ENCODE measurements around the gene CNGA2.

CNGA2 gene

DNA sequence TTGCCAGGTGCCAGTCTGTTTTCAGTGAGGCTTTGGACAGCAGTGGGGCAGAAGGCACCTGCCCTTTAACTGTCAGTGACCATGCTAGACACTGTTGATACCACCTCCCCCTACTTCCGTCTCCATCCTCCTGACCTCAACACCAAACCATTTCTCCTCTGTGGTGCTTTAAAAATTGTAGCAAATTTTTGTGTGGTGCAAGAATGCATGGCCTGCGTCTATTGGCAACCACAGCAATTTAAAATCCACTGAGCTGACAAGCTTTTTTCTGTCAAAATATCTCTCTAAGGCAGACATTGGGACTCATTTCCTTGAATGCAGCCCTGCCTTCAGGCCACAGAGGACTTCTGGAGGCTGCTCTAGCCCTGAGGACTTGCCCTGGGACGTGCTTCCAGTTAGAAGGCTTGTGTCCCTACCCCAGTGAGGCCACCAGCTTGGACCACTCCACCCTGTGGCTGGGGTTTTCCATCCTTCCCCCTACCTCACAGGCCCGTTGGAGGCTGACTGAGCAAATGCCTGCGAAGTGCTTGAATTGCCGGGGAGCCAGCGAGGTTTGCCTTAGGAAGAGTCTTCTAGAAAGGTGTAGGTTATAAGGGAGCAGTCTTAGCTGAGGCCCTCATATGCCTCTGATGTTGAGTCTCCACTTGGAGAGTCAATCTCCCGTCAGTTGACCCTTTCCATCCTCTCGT is 32.4 kb upstream of the CNGA2 start:
- Mint-ChIP-seq H3K4me1 (ENCODE audit: low read depth) (no peaks in the 10 kb centered on the region), H3K4me3 (no peak overlapping the region), H3K27me3 (peaks cover 4% of the 10 kb centered on the region), H3K9me3 (no peaks in the 10 kb centered on the region), H3K27ac (no peak overlapping the region), H3K36me3 (ENCODE audit: low read depth) (no peaks in the 10 kb centered on the region)
- intact Hi-C loops (cut with micrococcal nuclease) = no loop called here

DNA sequence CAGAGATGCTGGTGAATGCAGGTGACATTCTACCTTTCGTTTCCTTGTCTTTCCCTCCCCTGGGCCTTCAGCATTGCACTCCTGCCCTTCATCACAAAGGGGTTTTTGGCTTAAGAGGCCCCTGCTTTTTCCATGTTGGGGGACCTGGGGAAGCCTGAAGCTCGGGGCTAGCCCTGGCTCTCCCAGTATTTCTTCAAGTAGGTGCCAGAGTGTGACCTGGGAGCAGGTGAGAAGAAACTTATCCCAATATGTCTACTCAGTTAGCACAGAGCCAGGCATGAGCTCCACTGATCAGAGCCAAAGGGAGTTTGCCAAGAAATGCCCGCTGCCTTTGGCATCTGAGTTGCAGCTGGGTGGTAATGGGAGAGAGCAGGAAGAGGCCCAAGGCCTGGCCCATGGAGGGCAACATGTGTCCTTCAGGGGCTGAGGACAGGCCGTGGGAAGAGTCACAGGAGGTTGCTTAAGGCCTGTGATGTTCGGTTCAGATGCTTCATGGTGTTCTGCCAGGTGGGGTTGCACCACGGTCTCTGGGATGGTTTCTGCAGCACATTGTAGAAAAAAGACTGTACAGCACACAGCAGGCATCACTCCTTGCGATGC is 31.7 kb upstream of the CNGA2 start:
- peaks cover 2% of the 10 kb centered on the region for H3K27me3 Mint-ChIP-seq
- H3K9me3 Mint-ChIP-seq = no peaks in the 10 kb centered on the region
- intact Hi-C loops (cut with micrococcal nuclease) = no loop called here
- no peak overlapping the region for H3K4me3 Mint-ChIP-seq
- H3K36me3 Mint-ChIP-seq (ENCODE audit: low read depth) = no peaks in the 10 kb centered on the region
- no peak overlapping the region for H3K27ac Mint-ChIP-seq
- no peaks in the 10 kb centered on the region for H3K4me1 Mint-ChIP-seq (ENCODE audit: low read depth)

DNA sequence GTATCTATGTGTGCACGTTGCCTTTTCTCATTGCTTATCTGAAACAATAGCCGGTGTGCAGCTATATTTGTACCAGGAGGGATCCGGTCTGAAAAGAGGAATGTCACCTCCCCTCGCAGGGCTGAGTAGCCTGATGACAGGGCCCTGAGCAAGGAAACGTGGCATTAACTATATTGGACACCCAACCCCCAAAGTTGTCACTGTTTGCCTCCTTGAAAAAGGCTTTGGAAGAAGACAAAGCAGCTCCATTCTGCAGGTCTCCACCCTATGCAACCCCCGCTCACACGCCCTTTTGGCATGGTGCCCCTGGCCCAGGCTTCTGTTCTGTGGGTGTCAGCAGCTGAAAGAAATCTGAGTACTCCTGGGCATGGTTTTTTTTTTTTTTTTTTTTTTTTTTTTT is 31.1 kb upstream of the CNGA2 start:
- H3K4me3 Mint-ChIP-seq = no peak overlapping the region
- no peaks in the 10 kb centered on the region for H3K9me3 Mint-ChIP-seq
- H3K4me1 Mint-ChIP-seq (ENCODE audit: low read depth) = no peaks in the 10 kb centered on the region
- no peak overlapping the region for H3K27ac Mint-ChIP-seq
- no peaks in the 10 kb centered on the region for H3K36me3 Mint-ChIP-seq (ENCODE audit: low read depth)
- H3K27me3 Mint-ChIP-seq = peaks cover 2% of the 10 kb centered on the region
- intact Hi-C loops (cut with micrococcal nuclease) = no loop called here

DNA sequence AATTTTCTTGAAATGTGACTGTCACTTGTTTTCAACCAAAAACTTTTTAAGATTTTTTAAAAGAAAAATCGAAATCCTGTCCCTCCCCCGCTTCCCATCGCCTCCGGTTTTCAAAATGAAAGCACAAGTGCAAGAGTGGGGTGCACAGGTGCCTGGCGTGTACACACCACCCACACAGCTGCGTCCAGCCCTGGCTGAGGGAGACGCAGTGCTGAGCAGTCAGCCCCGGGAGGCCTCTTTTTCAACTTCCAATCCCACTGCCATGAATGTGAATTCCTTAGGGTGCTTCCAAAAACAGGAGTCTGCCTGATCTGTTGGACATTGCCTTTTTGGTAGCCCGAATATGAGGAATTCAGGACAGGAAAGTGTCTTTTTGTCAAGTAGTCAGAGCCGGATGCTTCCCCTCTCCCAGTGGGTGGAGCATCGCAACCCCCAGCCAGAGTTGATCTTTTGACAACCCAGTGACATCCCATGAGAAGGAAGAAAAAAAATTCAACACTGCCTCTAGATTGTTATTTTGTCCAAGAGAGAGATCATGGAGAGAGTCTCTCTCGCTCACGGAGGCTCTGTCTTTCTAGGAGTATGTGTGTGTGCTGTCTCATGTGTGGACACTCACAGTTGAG is 30.4 kb upstream of the CNGA2 start:
- Mint-ChIP-seq H3K4me1 (ENCODE audit: low read depth) (no peaks in the 10 kb centered on the region), H3K4me3 (no peak overlapping the region), H3K27ac (no peak overlapping the region), H3K27me3 (peaks cover 2% of the 10 kb centered on the region), H3K9me3 (no peaks in the 10 kb centered on the region), H3K36me3 (ENCODE audit: low read depth) (no peaks in the 10 kb centered on the region)
- intact Hi-C loops (cut with micrococcal nuclease) = no loop called here

DNA sequence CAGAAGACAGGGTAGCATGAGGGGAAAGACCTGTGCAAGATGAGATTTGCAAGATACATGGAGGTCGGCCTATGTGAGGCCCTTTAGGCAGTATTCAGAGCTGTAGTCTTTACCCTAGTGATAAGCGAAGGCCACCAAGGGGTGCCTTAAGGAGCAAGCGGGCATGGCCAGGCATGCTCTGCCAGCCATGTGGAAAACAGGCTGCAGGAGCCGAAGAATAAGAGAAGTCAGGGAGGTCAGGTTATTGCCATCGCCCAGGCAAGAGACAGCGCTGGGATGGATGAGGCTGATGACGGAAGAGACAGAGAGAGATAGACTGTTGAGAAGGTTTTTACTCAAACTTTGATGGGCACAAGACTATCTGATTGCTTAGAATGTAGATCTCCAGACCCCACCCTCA is 25.7 kb upstream of the CNGA2 start:
- no peaks in the 10 kb centered on the region for H3K36me3 Mint-ChIP-seq (ENCODE audit: low read depth)
- H3K27me3 Mint-ChIP-seq = peaks cover 1% of the 10 kb centered on the region

DNA sequence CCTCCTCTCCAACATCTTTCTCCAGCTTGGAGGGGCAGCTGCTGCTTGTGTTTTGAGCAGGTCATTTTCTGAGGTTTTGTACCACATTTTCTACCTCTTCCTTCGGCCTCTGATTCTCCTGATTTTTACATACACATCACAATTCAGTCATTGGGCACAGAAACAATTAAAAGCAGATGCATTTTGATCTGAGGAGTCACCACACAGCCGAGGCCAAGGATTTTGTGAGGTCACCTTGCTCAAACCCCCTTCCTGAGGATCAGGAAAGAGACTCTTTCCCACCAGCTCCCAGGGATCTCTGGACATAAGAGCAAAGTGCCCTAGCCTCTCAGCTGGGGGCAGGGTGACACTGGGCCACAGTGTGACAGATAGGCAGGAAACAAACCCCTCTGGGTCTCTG is 24.1 kb upstream of the CNGA2 start:
- Mint-ChIP-seq H3K4me1 (ENCODE audit: low read depth) (no peaks in the 10 kb centered on the region), H3K4me3 (no peak overlapping the region), H3K9me3 (no peaks in the 10 kb centered on the region)

More for the DNA sequence above, 25.7 kb upstream of the CNGA2 start:
- H3K27ac Mint-ChIP-seq = no peak overlapping the region
- intact Hi-C loops (cut with micrococcal nuclease) = no loop called here
- no peaks in the 10 kb centered on the region for H3K4me1 Mint-ChIP-seq (ENCODE audit: low read depth)
- H3K9me3 Mint-ChIP-seq = no peaks in the 10 kb centered on the region
- no peak overlapping the region for H3K4me3 Mint-ChIP-seq

DNA sequence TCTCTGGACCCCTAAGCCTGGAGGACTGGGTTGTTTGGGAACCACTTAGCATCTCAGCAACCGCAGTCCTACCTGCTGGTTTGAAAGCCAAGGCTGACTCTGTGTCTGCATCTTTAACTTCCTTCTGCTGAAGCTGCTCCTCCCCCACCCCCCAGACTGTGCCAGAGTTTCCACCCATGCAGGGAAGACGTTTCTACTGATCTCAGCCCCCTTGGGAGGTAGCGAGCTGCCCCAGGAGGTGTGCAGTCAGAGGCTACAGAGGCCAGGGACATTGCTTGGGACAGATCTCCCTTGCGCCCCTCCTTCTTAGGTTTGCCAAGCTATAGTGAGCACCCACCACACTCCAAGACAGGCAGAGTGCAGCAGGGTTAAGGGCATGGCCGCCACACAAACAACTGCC is 23.4 kb upstream of the CNGA2 start:
- peaks cover 1% of the 10 kb centered on the region for H3K27me3 Mint-ChIP-seq
- H3K9me3 Mint-ChIP-seq = no peaks in the 10 kb centered on the region
- H3K36me3 Mint-ChIP-seq (ENCODE audit: low read depth) = no peaks in the 10 kb centered on the region
- intact Hi-C loops (cut with micrococcal nuclease) = loop anchor here (5.0 kb wide), 1 partner anchor 921 kb away; no protein-coding TSS in a partner anchor
- H3K27ac Mint-ChIP-seq = no peak overlapping the region
- no peaks in the 10 kb centered on the region for H3K4me1 Mint-ChIP-seq (ENCODE audit: low read depth)
- H3K4me3 Mint-ChIP-seq = no peak overlapping the region

More for the DNA sequence above, 24.1 kb upstream of the CNGA2 start:
- intact Hi-C loops (cut with micrococcal nuclease) = loop anchor here (5.0 kb wide), 1 partner anchor 922 kb away; no protein-coding TSS in a partner anchor
- peaks cover 1% of the 10 kb centered on the region for H3K27me3 Mint-ChIP-seq
- H3K27ac Mint-ChIP-seq = no peak overlapping the region
- no peaks in the 10 kb centered on the region for H3K36me3 Mint-ChIP-seq (ENCODE audit: low read depth)

DNA sequence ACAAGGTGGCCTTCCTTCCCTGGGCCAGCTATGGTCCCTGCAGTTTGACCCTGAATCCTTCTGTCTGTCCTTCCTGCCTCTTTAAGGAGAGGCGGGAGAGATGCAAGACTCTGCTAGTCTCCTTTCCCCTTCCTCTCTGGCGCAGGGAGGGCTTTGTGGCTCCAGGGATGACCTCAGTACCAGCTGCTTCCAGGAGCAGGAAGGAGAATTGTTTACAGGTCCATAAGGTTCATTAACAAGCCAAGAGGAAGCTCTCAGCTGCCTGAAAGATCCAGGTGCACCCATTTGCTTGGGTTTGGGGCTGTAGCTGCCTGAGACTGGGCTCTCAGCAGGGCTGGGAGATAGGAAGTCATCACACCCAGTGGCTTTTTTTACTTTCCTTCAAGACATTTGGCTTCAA is 22.8 kb upstream of the CNGA2 start:
- Mint-ChIP-seq H3K9me3 (no peaks in the 10 kb centered on the region), H3K4me1 (ENCODE audit: low read depth) (no peaks in the 10 kb centered on the region), H3K27ac (no peak overlapping the region), H3K36me3 (ENCODE audit: low read depth) (no peaks in the 10 kb centered on the region), H3K27me3 (peaks cover 1% of the 10 kb centered on the region), H3K4me3 (no peak overlapping the region)
- intact Hi-C loops (cut with micrococcal nuclease) = loop anchor here (5.0 kb wide), 1 partner anchor 921 kb away; no protein-coding TSS in a partner anchor

DNA sequence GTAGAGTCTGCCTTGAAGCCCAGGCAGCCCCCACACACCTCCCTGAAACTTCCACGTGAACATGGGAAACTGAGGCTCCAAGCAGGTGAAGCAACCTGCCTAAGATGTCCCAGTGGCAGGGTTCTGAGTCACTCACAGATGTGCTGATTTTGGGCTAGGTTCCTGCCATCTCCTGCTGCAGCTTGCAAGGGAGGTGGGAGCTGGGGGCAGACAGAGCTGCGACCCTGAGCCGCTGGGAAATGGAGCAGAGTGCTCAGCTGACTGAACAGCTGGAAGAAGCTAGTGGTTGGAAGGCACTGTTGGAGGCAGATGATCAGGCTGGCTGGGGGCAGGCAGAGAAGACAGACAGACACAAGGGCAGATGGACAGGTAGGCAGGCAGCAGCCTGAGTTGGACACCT is 22.3 kb upstream of the CNGA2 start:
- Mint-ChIP-seq H3K4me1 (ENCODE audit: low read depth) (no peaks in the 10 kb centered on the region), H3K27ac (no peak overlapping the region), H3K36me3 (ENCODE audit: low read depth) (no peaks in the 10 kb centered on the region), H3K4me3 (no peak overlapping the region), H3K9me3 (no peaks in the 10 kb centered on the region), H3K27me3 (peaks cover 1% of the 10 kb centered on the region)
- intact Hi-C loops (cut with micrococcal nuclease) = loop anchor here (5.0 kb wide), 1 partner anchor 920 kb away; no protein-coding TSS in a partner anchor

DNA sequence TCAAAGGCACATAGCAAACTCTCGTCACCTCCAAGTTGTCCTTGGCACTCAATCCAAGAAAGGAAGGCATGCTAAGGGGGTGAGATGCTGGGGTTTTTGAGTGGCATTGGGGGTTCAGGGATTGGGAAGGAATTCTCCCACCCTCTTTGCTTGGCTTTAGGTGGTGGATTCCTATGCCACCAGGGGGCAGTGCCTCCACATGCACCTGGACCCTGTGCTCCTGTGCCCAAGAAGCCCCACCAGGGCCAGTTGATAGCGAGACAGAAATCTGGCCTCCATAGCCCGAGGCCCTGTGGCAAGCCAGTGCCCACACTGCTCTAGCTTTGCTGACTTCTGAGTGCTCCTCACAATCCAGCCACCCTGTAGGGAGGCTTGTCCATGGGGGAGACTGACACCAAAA is 20.7 kb upstream of the CNGA2 start:
- Mint-ChIP-seq H3K4me1 (ENCODE audit: low read depth) (no peaks in the 10 kb centered on the region), H3K27me3 (peaks cover 5% of the 10 kb centered on the region), H3K4me3 (no peak overlapping the region), H3K9me3 (no peaks in the 10 kb centered on the region), H3K27ac (no peak overlapping the region), H3K36me3 (ENCODE audit: low read depth) (no peaks in the 10 kb centered on the region)
- intact Hi-C loops (cut with micrococcal nuclease) = loop anchor here (5.0 kb wide), 1 partner anchor 918 kb away; no protein-coding TSS in a partner anchor

DNA sequence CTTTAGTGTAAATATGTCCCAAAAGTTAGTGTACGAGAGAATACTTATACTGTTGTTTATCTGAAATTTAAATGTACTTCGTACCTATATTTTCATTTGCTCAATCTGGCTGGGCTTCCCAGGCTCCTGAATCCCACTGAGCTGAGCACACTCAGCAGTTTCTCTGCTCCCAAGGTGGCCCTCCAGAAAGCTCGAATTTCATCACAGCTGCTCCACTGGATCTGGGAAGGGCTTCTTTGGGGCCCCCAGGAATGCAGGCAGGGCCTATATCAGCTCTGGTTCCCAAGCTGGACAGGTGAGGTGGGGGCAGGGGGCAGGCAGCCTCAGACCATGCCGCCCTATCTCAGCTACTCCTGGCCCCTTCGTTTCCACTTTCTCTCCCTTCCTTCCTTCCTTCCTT is 20.2 kb upstream of the CNGA2 start:
- Mint-ChIP-seq H3K36me3 (ENCODE audit: low read depth) (no peaks in the 10 kb centered on the region), H3K9me3 (no peaks in the 10 kb centered on the region), H3K4me1 (ENCODE audit: low read depth) (no peaks in the 10 kb centered on the region), H3K27ac (no peak overlapping the region), H3K27me3 (peaks cover 5% of the 10 kb centered on the region), H3K4me3 (no peak overlapping the region)
- intact Hi-C loops (cut with micrococcal nuclease) = loop anchor here (5.0 kb wide), 1 partner anchor 918 kb away; no protein-coding TSS in a partner anchor

DNA sequence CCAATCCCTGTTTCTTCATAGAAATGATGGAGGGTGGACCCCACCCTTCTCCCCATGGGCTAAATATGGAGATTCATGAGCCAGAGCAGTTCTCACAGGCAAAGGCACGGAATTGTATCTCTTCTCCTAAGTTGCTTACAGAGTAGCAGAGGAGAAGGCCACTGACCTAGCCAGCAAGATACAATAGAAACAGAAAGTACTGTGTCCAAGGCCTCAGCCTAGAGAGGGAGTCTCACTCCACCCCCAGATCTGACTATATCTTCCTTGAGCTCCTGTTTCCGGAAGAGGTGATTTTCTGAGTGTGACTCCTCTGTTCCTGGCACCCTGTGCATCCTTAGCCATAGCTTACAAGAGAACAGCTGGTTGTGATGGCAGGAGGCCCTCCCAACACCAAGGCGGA is 18.8 kb upstream of the CNGA2 start, which contains the start of gene FATE1:
Gene FATE1, plus strand, starts transcription at position 284 of the 400 bp plus-strand sequence. Its CDS starts 85 bp downstream, at position 369.
- Mint-ChIP-seq H3K27ac (no peak within 1 kb of the TSS), H3K9me3 (no peaks in the 10 kb centered on the region), H3K4me3 (no peak within 1 kb of the TSS), H3K4me1 (ENCODE audit: low read depth) (no peaks in the 10 kb centered on the region), H3K27me3 (peaks cover 5% of the 10 kb centered on the region), H3K36me3 (ENCODE audit: low read depth) (no peaks in the 10 kb centered on the region)
- intact Hi-C loops (cut with micrococcal nuclease) = no loop called here

DNA sequence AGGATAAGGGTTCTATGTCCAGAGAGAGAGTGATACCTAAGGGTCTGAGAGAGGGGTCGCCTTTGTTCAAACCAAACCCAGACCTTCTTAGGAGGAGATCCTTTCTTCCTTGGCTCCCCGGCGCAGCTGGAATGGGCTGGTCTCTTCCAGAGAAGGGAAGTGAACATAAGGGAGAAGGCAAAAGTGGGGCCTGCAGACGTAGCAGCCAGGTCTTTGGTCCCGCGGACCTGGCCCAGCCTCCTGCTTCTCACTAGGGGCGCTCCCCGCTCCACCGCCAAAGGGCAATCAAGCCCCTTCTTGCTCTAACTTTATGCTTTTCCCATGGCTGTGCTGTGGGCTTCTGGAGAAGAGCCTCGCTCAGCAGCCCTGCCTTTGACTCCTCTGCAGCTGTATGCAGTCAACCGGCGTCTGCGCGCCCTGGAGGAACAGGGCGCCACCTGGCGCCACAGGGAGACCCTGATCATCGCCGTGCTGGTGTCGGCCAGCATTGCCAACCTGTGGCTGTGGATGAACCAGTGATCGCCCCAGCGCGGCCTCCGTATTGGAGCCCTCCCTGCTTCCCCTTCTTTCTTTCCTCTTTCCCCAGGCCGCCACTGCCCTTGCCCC is 12.2 kb upstream of the CNGA2 start:
- intact Hi-C loops (cut with micrococcal nuclease) = no loop called here
- Mint-ChIP-seq H3K4me3 (no peak overlapping the region), H3K36me3 (ENCODE audit: low read depth) (no peaks in the 10 kb centered on the region), H3K27me3 (peaks cover 3% of the 10 kb centered on the region), H3K4me1 (ENCODE audit: low read depth) (peaks cover 6% of the 10 kb centered on the region), H3K27ac (no peak overlapping the region), H3K9me3 (no peaks in the 10 kb centered on the region)

All from dendritic cell treated with granulocyte-macrophage colony-stimulating factor and Interleukin-4, amounts not matched to agents 40 ng/mL and 50 ng/mL, for 4 days (primary cell).